ENCODE measurements around the gene FANCD2. TPM values are rescaled to one million over a fixed set of nuclear protein-coding genes. Genes with fewer than 3 reads are reported as not detected.
"Not testable (repeated sequence)": the region's sequence is repeated elsewhere in the genome, so short reads cannot be mapped to it uniquely, and the experiment has no call there.

FANCD2 gene
- polyA plus RNA-seq, 1 donor: 14.5 TPM

DNA sequence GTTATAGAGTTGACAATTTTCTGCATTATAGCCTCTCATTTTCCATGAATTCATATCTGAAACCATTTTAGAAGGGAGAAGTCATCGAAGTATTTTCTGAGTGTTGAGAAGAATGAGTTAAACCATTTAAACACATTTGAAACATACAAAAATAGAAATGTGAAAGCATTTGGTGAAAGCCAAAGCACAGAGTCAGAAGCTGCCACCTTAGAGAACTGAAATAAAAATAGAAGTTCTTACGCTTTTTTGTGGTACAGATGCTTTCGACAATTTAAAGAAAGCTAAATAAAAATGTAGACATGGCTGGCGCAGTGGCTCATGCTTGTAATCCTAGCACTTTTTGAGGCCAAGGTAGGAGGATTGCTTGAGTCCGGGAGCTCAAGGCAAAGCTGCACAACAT is 72.8 kb downstream of the FANCD2 start:
- Histone ChIP-seq H3K4me1 (ENCODE audit: control insufficient read depth, insufficient read depth, low read length) (no peaks in the 10 kb centered on the region), H3K36me3 (ENCODE audit: control insufficient read depth, insufficient read depth, low read length) (no peaks in the 10 kb centered on the region), H3K4me3 (ENCODE audit: low read length) (no peak overlapping the region), H3K9me3 (ENCODE audit: control insufficient read depth, low read depth, low read length) (no peaks in the 10 kb centered on the region), H3K27ac (ENCODE audit: low read length) (no peak overlapping the region), H3K27me3 (ENCODE audit: control insufficient read depth, insufficient read depth, low read length) (no peaks in the 10 kb centered on the region)
- WGBS (ENCODE audit: insufficient coverage, low lambda C conversion rate): 94% methylated on average over 4 of the region's 5 CpGs
- no peak for DNase-seq

DNA sequence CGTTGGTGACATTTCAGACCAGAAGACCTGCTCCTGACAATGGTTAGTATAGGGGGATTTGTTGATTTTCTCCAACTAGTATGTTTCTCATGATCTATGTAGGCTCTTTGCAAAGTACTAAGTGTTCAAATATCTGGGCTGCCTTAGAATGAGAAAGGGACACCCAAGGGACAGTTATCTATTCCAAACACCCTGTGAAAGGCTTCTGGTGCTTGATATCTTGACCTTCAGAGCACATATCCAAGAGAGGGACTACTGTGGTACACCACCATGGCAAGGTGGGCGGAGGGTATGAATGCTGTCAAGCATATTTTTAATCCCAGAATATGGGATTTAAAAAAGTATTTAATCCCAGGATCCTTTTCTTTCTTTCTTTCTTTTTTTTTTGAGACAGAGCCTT is 80.7 kb downstream of the FANCD2 start:
- H3K36me3 ChIP-seq (ENCODE audit: control insufficient read depth, insufficient read depth, low read length): no peaks in the 10 kb centered on the region
- H3K4me3 ChIP-seq (ENCODE audit: low read length): no peak overlapping the region
- H3K9me3 ChIP-seq (ENCODE audit: control insufficient read depth, low read depth, low read length): no peaks in the 10 kb centered on the region
- no peaks in the 10 kb centered on the region for H3K27me3 ChIP-seq (ENCODE audit: control insufficient read depth, insufficient read depth, low read length)
- WGBS (ENCODE audit: insufficient coverage, low lambda C conversion rate): no CpG with 5 or more reads among the region's 2 CpGs
- no peak for DNase-seq
- H3K27ac ChIP-seq (ENCODE audit: low read length): no peak overlapping the region
- H3K4me1 ChIP-seq (ENCODE audit: control insufficient read depth, insufficient read depth, low read length): no peaks in the 10 kb centered on the region

DNA sequence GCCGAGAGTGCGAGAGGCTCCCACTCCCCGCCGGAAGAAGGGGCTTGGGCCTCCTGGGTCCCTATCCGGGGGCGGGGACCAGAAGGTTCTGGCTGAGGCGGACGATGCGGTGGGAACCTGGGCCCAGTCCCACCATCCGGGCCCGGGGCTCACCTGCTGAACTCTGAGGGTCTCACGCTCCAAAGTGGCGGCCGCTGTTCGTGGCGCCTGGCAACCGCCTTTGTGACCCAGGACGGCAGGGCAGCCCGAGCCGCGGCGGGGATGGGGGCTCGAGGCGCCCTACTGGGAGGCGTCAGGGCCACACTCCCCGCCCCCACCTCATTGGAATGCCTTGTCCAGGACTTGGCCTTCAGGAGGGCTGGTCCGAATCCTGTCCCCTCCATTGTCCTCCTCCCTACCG is 81.9 kb downstream of the FANCD2 start, which contains the start of gene FANCD2OS:
Gene FANCD2OS, minus strand, starts transcription at position 165 of the 400 bp plus-strand sequence. CDS start 3,481 bp downstream, outside the sequence.
- H3K9me3 ChIP-seq (ENCODE audit: control insufficient read depth, low read depth, low read length): no peaks in the 10 kb centered on the region

DNA sequence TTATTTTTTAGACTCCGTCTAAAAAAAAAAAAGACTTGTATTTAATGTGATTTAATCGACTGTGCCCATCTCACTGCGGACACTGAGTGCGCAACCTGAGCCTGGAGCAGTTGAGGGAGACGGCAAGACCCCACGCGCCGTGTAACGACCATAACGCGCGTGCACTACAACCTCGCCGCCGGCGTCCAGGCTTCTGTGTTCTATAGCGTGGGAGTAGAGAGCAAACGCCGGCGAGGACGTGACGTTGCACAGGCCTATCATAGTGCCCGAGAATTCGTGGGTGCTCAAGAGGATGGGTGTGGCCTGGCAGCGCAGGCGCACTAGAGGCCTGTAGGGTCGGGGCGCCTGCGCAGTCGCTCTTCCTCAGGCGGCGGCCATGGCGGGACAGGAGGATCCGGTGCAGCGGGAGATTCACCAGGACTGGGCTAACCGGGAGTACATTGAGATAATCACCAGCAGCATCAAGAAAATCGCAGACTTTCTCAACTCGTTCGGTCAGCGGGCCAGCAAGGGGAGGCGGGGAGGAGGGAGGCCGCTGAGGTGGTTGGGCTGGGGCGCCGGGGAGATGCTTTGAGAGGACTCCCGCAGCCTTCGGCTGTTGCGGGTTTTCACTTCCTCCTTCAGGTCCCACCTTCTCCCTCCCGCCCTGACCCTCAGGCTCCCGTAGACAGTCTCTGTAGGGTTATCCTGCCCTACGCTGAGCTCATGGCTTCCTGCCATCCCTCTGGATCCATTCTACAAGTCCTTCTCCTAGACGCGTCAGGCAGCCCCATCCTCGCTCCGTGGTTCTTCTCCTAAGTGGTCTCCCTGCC is 89.3 kb downstream of the FANCD2 start, which contains the start of gene BRK1:
Gene BRK1, plus strand, starts transcription at position 350 of the 812 bp plus-strand sequence. Its CDS starts 27 bp downstream, at position 377.
- Histone ChIP-seq H3K27me3 (ENCODE audit: control insufficient read depth, insufficient read depth, low read length) (no peaks in the 10 kb centered on the region), H3K4me3 (ENCODE audit: low read length) (peak within 1 kb of the TSS; percentile 75), H3K9me3 (ENCODE audit: control insufficient read depth, low read depth, low read length) (no peaks in the 10 kb centered on the region), H3K4me1 (ENCODE audit: control insufficient read depth, insufficient read depth, low read length) (peaks cover 8% of the 10 kb centered on the region), H3K27ac (ENCODE audit: low read length) (peak within 1 kb of the TSS; percentile 39), H3K36me3 (ENCODE audit: control insufficient read depth, insufficient read depth, low read length) (peaks cover 4% of the 10 kb centered on the region)
- WGBS (ENCODE audit: insufficient coverage, low lambda C conversion rate): no CpG with 5 or more reads among the region's 54 CpGs
- peak; percentile 96 to 97 for DNase-seq

More for the DNA sequence above, 81.9 kb downstream of the FANCD2 start, which contains the start of gene FANCD2OS:
- Histone ChIP-seq H3K4me1 (ENCODE audit: control insufficient read depth, insufficient read depth, low read length) (no peaks in the 10 kb centered on the region), H3K27ac (ENCODE audit: low read length) (no peak within 1 kb of the TSS), H3K27me3 (ENCODE audit: control insufficient read depth, insufficient read depth, low read length) (no peaks in the 10 kb centered on the region), H3K36me3 (ENCODE audit: control insufficient read depth, insufficient read depth, low read length) (no peaks in the 10 kb centered on the region), H3K4me3 (ENCODE audit: low read length) (no peak within 1 kb of the TSS)
- no peak for DNase-seq
- no CpG with 5 or more reads among the region's 28 CpGs for WGBS (ENCODE audit: insufficient coverage, low lambda C conversion rate)

DNA sequence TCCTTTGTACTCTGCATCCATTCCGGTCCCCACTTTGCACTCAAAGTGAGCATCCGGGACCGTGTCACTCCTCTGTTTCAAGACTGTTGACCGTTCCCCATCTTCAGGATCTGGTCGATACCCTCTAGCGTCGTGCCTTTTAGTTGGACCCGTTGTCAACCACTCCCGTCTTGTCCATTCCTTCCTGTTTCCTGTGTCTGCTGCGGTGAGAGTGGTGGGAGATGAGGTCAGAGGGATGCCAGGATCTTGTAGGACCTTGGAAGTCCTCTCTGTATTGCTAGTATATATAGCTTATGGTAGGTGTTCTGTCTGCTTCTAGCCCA is 89.9 kb downstream of the FANCD2 start:
- Histone ChIP-seq H3K4me3 (ENCODE audit: low read length) (peak overlapping the region; percentile 75), H3K9me3 (ENCODE audit: control insufficient read depth, low read depth, low read length) (no peaks in the 10 kb centered on the region), H3K27me3 (ENCODE audit: control insufficient read depth, insufficient read depth, low read length) (no peaks in the 10 kb centered on the region), H3K27ac (ENCODE audit: low read length) (peak overlapping the region; percentile 28), H3K36me3 (ENCODE audit: control insufficient read depth, insufficient read depth, low read length) (peaks cover 7% of the 10 kb centered on the region), H3K4me1 (ENCODE audit: control insufficient read depth, insufficient read depth, low read length) (peaks cover 8% of the 10 kb centered on the region)
- no CpG with 5 or more reads among the region's 10 CpGs for WGBS (ENCODE audit: insufficient coverage, low lambda C conversion rate)
- peak in 1 of 2 donors; percentile 7 for DNase-seq

DNA sequence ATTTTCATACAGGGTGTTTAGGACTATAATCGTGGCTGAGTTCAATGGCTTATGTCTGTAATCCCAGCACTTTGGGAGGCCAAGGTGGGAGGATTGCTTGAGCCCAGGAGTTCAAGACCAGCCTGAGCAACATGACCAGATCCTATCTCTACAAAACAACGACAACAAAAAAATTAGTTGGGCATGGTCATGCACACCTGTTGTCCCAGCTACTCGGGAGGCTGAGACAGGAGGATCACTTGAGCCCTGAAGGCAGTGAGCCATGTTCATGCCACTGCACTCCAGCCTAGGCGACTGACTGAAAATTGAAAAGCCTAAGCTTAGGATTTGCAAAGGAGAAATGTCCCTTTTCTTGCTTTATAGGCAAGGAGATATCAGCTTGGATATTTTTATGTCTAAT is 90.7 kb downstream of the FANCD2 start:
- no peaks in the 10 kb centered on the region for H3K9me3 ChIP-seq (ENCODE audit: control insufficient read depth, low read depth, low read length)
- peaks cover 8% of the 10 kb centered on the region for H3K4me1 ChIP-seq (ENCODE audit: control insufficient read depth, insufficient read depth, low read length)
- no peaks in the 10 kb centered on the region for H3K27me3 ChIP-seq (ENCODE audit: control insufficient read depth, insufficient read depth, low read length)
- H3K4me3 ChIP-seq (ENCODE audit: low read length): no peak overlapping the region
- H3K27ac ChIP-seq (ENCODE audit: low read length): no peak overlapping the region
- no peak for DNase-seq
- H3K36me3 ChIP-seq (ENCODE audit: control insufficient read depth, insufficient read depth, low read length): peaks cover 9% of the 10 kb centered on the region
- no CpG with 5 or more reads among the region's 4 CpGs for WGBS (ENCODE audit: insufficient coverage, low lambda C conversion rate)

DNA sequence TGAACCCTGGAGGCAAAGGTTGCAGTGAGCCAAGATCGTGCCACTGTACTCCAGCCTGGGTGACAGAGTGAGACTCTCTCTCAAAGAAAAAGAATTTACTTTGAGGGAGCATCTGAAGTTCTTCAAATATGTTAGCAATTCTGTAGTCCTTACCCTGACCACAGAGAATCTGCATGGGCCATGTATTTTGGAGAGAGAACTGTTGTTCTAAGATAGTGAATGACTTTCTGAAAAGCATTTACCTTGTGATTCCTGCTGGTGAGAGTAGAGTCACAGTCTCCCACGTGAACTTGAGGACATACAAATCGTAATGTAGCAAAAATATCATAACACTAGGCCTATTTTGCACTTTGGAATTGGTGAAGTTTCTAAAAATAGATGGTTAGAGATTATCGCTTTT is 93.1 kb downstream of the FANCD2 start:
- Histone ChIP-seq H3K4me3 (ENCODE audit: low read length) (no peak overlapping the region), H3K36me3 (ENCODE audit: control insufficient read depth, insufficient read depth, low read length) (peaks cover 14% of the 10 kb centered on the region), H3K4me1 (ENCODE audit: control insufficient read depth, insufficient read depth, low read length) (peaks cover 8% of the 10 kb centered on the region), H3K27ac (ENCODE audit: low read length) (no peak overlapping the region), H3K9me3 (ENCODE audit: control insufficient read depth, low read depth, low read length) (no peaks in the 10 kb centered on the region), H3K27me3 (ENCODE audit: control insufficient read depth, insufficient read depth, low read length) (no peaks in the 10 kb centered on the region)
- DNase-seq: no peak
- WGBS (ENCODE audit: insufficient coverage, low lambda C conversion rate): 82% methylated on average over 3 of the region's 4 CpGs

DNA sequence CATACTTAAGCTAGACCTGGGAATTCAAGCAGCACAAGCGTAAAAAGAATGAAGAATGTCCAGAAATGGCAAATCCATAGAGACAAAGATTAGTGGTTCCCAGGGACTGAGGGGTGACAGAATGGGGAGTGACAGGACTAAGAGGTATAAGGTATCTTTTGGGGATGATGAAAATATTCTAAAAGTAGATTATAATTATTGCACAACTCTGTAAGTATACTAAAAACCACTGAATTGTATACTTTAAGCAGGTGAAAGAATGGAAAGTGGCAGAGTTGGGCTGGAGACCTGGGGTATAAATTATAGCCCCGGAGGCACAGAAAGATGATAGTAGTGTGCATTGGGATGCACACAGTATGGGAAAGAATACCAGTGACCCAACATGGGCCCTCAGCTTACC is 94.8 kb downstream of the FANCD2 start:
- Histone ChIP-seq H3K4me1 (ENCODE audit: control insufficient read depth, insufficient read depth, low read length) (peaks cover 8% of the 10 kb centered on the region), H3K4me3 (ENCODE audit: low read length) (no peak overlapping the region), H3K27ac (ENCODE audit: low read length) (no peak overlapping the region), H3K36me3 (ENCODE audit: control insufficient read depth, insufficient read depth, low read length) (peaks cover 18% of the 10 kb centered on the region), H3K27me3 (ENCODE audit: control insufficient read depth, insufficient read depth, low read length) (no peaks in the 10 kb centered on the region), H3K9me3 (ENCODE audit: control insufficient read depth, low read depth, low read length) (no peaks in the 10 kb centered on the region)
- no CpG with 5 or more reads among the region's 2 CpGs for WGBS (ENCODE audit: insufficient coverage, low lambda C conversion rate)
- no peak for DNase-seq

DNA sequence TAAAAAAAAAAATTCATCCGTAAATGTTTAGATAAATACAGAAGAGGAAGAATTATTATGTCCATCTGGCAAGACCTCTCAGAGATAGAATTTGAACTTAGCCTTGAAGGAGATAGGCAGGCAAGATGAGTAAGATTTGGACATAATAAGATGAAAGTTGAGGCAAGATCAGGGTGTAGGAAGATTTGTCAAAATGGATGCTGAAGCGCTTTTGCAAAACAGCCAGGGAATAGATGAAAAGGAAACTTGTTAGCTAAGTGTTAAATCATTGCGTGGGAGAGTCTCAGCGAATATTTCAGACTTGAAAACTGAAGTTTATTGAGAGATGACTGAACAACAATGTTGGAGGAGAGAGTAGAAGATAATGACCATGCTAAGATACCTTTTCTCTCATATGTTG is 96.5 kb downstream of the FANCD2 start:
- Histone ChIP-seq H3K27ac (ENCODE audit: low read length) (no peak overlapping the region), H3K27me3 (ENCODE audit: control insufficient read depth, insufficient read depth, low read length) (no peaks in the 10 kb centered on the region)
- WGBS (ENCODE audit: insufficient coverage, low lambda C conversion rate): 100% methylated on average over 2 of the region's 4 CpGs

DNA sequence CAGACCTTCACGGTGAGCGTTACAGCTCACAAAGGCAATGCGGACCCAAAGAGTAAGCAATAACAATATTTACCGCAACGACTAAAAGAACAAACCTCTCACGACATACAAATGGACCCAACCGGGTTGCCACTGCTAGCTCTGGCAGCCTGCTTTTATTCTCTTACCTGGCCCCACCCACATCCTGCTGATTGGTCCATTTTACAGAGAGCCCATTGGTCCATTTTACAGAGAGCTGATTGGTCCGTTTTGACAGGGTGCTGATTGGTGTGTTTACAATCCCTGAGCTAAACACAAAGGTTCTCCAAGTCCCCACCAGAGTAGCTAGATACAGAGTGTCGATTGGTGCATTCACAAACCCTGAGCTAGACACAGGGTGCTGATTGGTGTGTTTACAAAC is 109.6 kb downstream of the FANCD2 start:
- not testable (repeated sequence) for H3K27me3 ChIP-seq (ENCODE audit: control insufficient read depth, insufficient read depth, low read length); DNase-seq; H3K36me3 ChIP-seq (ENCODE audit: control insufficient read depth, insufficient read depth, low read length); H3K9me3 ChIP-seq (ENCODE audit: control insufficient read depth, low read depth, low read length); H3K27ac ChIP-seq (ENCODE audit: low read length); H3K4me1 ChIP-seq (ENCODE audit: control insufficient read depth, insufficient read depth, low read length); H3K4me3 ChIP-seq (ENCODE audit: low read length)
- WGBS (ENCODE audit: insufficient coverage, low lambda C conversion rate): no CpG with 5 or more reads among the region's 9 CpGs

More for the DNA sequence above, 96.5 kb downstream of the FANCD2 start:
- Histone ChIP-seq H3K4me1 (ENCODE audit: control insufficient read depth, insufficient read depth, low read length) (no peaks in the 10 kb centered on the region), H3K9me3 (ENCODE audit: control insufficient read depth, low read depth, low read length) (no peaks in the 10 kb centered on the region), H3K4me3 (ENCODE audit: low read length) (no peak overlapping the region), H3K36me3 (ENCODE audit: control insufficient read depth, insufficient read depth, low read length) (peaks cover 32% of the 10 kb centered on the region)
- DNase-seq: no peak
